NCI-H1105 treated with DMSO at 0.1 percent for 48 hours (cell line): Measurements from ENCODE around the gene L3MBTL2.
"Not testable (repeated sequence)": the region's sequence is repeated elsewhere in the genome, so short reads cannot be mapped to it uniquely, and the experiment has no call there.

Experiments
- DNase-seq: peaks from one replicate; lab custom pipeline; 2025; lab: John Stamatoyannopoulos, UW

The L3MBTL2 gene

DNA sequence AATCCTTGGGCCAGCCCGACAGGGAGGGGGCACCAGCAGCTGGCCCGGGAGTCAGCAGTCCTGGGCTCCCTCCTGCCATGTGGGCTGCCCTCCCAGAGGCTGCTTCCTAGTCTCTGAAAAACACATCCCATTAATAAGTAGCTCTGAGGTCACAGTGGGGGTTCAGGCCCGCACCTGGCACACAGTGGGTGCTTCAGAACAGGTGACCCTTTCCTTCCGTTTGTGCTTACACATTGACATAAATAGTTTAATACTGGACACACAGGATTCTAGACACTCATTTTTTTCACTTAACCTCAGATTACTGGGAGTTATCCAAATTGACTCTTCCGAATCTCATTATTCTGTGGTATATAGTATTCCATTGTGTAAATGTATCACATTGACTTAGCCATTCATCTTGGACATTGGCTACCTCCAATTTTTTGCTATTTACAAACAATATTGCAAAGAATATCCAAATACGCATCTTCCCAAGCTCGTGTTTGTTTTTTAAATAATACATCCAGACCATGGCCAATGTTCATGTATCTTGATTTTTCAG lies 36.1 kb downstream of the L3MBTL2 start:
- DNase-seq, result no peak

GRCh38 chr22:41242396-41243117 lies 37.4 kb downstream of the L3MBTL2 start:
- no peak for DNase-seq

DNA sequence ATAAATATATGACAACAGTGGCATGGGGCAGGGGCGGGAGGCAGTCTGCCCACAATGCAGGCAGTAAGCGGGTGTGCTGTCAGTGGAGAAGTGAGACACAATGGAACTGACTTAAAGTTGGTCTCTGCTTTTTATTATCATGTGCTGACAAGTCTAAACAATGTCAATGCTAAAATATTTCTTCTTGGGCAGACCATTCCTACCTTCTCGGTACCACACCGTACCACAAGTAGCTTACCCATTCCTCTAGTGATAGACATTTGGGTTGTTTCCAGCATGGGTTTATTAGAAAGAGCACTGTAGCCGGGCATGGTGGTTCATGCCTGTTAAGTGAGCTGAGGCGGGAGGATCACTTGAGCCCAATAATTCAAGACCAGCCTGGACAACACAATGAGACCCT lies 38.2 kb downstream of the L3MBTL2 start:
- no peak for DNase-seq

DNA sequence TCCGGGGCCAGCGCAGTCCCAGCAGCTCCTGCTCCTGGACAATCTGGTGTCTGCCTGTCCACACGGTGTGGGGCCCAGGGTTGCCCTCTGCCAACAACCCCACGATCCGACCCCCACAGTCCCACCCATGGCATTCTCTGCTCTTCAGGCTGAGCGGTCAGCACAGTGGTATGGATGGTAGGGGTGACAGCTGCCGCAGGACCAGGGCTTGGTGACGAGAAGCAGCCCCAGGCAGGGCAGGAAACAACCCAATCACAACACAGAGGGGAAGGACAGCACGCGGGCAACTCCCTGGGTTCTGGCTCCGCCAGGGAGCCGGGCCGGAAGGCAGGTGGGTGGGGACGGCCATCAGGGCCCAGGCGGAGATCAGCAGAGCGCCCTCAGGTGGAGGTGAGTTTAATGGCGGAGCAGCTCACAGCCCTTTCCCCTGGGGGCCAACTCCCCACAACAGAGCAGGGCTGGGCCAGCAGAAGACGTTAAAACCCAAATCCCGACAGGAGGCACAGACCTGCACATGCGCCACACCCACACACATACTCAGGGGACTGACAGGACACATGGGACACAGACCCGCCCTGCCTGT lies 40.9 kb downstream of the L3MBTL2 start:
- DNase-seq, result no peak

- DNase-seq, result no peak
Measured at GRCh38 chr22:41247703-41248102, 42.6 kb downstream of the L3MBTL2 start.

DNA sequence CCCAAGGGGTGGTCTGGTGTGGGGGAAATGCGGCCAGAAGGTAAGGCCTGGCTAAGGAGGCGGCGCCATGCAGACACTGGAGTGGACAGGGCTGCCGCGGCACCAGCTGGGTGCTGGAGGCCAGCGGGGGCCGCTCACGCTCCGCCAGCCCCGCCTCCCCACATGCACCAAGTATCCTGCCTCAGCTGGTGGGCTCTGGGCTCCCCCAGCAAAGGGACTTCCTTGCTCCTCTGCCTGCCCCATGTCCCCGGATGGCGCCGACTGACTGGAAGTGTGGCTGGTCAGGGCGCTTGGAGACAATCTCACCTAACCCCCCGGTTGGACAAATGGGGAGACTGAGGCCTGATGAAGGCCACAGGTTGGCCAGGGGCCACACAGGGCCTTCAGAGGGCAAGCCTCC lies 43.2 kb downstream of the L3MBTL2 start:
- no peak for DNase-seq

DNA sequence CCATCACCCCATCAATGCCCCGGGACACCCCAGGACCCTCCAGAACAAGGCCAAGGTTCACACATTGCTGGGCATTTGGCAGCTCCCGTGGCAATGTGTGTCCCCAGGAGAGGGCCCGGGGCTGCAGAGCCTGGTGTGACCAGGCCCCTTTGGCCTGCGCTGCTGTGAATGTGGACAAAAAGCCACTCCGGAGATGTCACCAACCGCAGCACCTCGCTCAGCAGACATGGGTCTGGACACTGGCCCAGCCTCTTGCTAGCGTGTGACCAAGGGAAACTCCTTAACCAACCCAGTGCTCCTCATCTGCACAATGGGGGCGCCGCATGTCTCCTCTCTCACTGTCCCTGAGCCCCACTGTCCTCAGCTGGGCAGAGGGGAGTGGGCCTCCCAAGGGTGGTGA lies 43.6 kb downstream of the L3MBTL2 start:
- no peak for DNase-seq

GRCh38 chr22:41249442-41249841 lies 44.3 kb downstream of the L3MBTL2 start:
- no peak for DNase-seq

DNA sequence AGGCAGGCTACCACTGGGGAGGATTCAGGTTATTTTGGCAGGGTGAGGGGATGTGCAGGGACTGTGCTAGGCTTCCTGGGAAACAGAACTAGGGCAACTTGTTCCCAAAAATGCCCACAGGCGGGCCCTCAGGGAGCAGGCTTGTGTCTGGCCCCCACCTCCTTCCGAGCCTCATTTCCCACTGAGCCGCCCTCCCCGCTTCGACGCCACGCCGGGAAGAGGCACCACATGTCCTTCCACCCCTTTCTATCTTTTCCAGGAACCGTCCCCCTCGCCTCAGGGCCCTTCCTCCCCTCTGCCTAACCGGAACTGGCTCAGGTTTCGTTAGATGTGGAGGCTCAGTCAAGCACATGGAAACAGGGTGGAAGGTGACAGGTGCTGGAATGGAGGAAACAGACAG lies 45.0 kb downstream of the L3MBTL2 start:
- no peak for DNase-seq

- DNase-seq, result no peak
Measured at GRCh38 chr22:41252365-41252764, 47.3 kb downstream of the L3MBTL2 start.

DNA sequence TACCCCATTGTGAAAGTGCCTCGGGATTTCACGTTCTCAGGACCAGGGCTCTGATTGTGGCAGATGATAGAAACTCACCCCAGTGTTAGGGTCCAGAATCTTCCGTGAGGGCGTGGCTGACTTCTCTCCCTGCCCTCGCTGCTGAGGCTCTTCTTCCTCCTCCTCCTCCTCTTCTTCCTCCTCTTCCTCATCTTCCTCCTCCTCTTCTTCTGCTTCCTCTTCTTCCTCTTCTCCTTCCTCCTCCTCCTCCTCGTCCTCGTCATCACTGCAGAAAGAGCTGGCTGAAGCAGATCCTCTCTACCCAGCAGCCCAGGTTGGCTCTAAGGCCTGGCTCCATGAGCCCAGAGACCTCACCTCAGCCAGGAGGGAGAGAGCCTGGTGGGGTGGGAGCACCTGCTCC lies 49.1 kb downstream of the L3MBTL2 start:
- DNase-seq, result no peak

DNA sequence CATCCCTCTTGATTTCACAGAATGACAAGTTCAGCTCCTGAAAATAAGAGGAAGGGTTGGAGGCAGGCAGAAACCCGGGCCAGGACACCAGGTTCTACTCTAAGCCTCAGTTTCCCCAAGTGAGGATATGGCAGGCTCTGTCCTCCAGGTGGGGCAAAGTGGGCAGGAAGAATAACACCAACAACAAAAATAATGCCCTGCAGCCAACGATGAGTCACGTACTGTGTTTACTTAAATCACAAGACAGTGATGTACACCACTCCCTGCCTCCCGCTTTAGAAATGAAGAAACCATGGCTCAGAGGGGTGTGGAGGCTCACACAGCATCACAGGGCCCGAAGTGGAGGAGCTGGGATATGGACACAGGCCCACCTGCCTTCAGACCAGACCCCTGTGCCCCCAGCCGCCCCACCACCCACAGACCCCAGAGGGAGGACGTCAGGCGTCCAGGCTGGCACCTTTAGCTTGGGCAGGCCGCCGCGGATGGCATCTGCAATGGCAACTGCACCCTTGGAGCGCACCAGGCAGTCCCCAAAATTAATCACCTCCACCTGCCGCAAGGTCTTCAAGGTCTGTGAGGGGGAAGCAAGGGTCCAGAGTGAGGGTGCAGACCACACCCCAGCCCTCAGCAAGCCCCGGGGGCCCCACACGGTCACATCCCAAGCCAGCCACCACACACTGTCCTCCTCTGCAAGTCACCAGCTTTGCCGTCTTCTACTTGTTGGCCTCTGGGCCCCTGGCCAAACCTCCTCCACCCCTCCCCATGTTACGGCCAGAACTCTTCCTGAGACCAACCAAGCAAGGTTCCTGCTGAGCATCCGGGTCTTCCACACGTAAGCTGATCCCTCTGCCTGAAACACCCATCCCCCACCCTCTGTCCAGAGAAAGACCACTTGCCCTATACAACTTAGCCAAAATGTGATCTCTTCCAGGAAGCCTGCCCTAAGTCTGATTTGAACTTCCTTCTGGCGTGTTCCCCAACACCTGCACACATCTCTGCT lies 51.4 kb downstream of the L3MBTL2 start:
- no peak for DNase-seq

- DNase-seq, result no peak
Measured at GRCh38 chr22:41257696-41258095, 52.6 kb downstream of the L3MBTL2 start.

- DNase-seq, result not testable (repeated sequence)
Measured at GRCh38 chr22:41259756-41260155, 54.6 kb downstream of the L3MBTL2 start.

- no peak for DNase-seq
Measured at GRCh38 chr22:41260871-41261270, 55.8 kb downstream of the L3MBTL2 start.

DNA sequence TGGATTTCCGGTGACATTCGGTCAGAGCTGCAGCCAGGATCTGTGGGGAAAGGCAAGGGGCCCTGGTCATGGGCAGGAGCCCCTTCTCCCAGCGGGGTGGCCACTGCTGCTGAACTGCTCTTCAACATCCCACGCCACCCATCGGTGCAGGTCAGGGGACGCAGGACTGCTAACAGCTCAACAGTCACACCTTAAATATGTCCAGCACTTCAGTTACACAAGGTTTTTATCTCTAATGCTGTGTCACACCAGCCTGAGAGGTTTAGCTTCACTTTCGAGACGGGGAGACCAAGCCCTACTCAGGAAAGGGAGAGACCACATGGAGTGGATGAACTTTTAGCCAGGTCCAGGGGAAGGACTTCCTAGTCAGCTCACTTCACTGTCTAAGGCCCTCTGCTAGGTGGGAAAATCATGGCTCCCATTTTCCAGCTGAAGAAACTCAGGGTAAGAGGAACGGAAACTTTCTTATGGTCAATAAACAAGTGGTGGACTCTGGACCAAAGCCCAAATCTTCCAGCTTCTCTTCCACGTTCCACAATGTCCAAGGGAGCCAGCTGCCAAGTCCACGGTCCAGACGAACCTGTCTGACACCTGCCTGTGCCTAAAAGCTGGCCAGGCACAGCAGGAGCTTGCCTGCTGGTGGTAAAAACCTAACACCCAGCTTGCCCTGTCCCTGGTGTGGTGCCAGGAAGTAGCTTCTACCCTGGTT lies 56.6 kb downstream of the L3MBTL2 start:
- no peak for DNase-seq

DNA sequence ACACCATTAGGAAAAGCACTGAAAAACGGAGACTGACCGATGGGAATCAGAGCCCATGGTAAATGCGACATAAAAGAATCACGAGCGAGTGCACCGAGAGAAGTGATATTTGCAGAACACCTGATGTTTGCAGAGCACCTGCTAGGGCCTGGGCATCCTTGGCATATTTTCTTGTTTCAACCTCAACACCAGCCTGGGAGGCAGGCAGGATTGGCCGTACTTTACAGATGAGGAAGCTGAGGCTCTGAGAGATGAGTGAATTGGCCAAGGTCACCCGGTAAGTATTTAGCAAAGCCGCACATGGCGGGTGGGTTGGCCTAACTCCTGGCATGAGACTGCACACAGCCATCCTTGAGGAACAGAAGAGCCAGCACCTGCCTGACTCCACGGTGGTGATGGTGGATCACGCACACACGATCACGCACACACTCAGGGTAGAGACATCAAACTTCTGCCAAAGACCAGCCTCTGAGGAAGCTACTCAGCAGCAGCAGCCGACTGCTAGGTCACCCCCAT lies 57.2 kb downstream of the L3MBTL2 start:
- no peak for DNase-seq

- DNase-seq, result no peak
Measured at GRCh38 chr22:41263704-41264103, 58.6 kb downstream of the L3MBTL2 start.

- no peak for DNase-seq
Measured at GRCh38 chr22:41264408-41264941, 59.4 kb downstream of the L3MBTL2 start.

GRCh38 chr22:41267958-41268357 lies 62.8 kb downstream of the L3MBTL2 start:
- no peak for DNase-seq

DNA sequence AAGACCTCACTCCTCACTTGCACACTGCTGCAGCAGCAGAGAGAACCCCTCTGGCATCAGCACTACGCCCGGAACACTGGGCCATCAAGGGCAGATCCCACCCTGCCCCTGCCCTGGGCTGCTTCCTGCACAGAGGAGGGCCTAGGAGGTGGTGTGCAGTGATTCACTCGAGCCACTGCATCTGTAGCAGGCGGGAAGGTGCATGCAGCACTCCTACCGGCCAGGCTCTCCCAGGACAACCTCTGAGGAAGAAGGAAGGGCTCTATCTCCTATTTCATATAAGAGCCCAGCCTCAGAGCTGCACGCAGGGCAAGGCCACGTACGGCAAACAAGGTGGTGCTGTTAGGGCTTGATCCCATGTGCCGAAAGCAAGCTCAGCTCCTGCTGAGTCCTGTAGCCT lies 66.7 kb downstream of the L3MBTL2 start:
- no peak for DNase-seq
